ENCODE results near the gene ALG9.
"Not testable (repeated sequence)": the region's sequence is repeated elsewhere in the genome, so short reads cannot be mapped to it uniquely, and the experiment has no call there.

ALG9 gene

GRCh38 chr11:111870886-111871692, at the start of gene ALG9:
ALG9 (minus strand) TSS chr11:111871581; CDS start chr11:111871482, 99 bp downstream.
- peak; percentile 81 for DNase-seq

- DNase-seq, result no peak
Observed at GRCh38 chr11:111920908-111921307, 49.5 kb upstream of the ALG9 start.

- no peak for DNase-seq
Observed at GRCh38 chr11:111918390-111919256, 47.2 kb upstream of the ALG9 start, which contains the start of gene C11orf52. C11orf52 (plus strand) TSS chr11:111918913; CDS start chr11:111918973, 60 bp downstream.

DNA sequence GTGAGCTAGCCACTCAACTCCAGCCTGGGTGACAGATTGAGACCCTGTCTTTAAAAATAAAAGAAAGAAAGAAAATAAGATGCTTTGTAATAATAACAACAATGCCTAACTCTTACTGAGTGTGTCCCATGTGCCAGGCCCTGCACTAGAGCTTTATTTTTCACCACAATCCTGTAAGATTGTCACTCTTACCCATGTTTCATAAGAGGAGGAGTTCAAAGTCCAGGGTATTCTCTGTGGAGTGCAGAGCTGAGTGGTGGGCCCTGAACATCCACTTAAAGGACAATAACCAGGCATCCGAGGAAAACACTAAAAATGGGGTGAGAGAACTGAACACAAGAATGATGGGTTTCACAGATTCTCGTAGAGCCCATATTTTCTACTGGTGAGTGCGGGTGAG, 46.4 kb upstream of the ALG9 start:
- DNase-seq, result no peak

DNA sequence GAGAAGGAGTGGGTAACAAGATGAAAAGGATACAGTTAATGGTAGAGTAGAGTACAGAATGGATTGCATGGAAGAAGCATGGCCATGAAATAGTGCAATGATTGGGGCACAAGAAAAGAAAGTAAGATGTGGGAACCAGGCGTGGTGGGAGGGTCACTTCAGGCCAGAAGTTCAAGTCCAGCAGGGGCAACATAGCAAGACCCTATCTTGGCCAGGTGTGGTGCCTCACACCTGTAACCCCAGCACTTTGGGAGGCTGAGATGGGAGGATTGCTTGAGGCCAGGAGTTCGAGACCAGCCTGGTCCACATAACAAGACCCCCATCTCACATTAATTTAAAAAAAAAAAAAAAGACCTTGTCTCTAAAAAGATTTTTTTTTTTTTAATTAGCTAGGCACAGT, 45.9 kb upstream of the ALG9 start:
- no peak for DNase-seq

DNA sequence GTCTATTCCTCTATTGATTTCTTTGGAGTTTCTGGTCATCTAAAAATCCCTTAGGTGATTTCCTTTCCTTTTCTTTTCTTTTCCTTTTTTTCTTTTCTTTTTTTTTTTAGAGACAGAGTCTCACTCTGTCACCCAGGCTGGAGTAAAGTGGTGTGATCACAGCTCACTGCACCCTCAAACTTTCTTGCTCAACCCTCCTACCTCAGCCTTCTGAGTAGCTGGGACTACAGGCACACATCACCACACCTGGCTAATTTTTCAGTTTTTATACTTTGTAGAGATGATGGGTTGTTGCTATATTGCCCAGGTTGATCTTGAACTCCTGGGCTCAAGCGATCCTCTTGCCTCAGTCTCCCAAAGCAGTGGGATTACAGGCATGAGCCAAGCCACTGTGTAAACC, 45.4 kb upstream of the ALG9 start:
- no peak for DNase-seq

GRCh38 chr11:111913997-111914396, 42.6 kb upstream of the ALG9 start:
- no peak for DNase-seq

- DNase-seq, result no peak
Observed at GRCh38 chr11:111913031-111913861, 41.9 kb upstream of the ALG9 start.

- no peak for DNase-seq
Observed at GRCh38 chr11:111912535-111912934, 41.2 kb upstream of the ALG9 start, which contains the start of gene HSPB2. HSPB2 (plus strand) TSS chr11:111912734; CDS start chr11:111912830, 96 bp downstream.

DNA sequence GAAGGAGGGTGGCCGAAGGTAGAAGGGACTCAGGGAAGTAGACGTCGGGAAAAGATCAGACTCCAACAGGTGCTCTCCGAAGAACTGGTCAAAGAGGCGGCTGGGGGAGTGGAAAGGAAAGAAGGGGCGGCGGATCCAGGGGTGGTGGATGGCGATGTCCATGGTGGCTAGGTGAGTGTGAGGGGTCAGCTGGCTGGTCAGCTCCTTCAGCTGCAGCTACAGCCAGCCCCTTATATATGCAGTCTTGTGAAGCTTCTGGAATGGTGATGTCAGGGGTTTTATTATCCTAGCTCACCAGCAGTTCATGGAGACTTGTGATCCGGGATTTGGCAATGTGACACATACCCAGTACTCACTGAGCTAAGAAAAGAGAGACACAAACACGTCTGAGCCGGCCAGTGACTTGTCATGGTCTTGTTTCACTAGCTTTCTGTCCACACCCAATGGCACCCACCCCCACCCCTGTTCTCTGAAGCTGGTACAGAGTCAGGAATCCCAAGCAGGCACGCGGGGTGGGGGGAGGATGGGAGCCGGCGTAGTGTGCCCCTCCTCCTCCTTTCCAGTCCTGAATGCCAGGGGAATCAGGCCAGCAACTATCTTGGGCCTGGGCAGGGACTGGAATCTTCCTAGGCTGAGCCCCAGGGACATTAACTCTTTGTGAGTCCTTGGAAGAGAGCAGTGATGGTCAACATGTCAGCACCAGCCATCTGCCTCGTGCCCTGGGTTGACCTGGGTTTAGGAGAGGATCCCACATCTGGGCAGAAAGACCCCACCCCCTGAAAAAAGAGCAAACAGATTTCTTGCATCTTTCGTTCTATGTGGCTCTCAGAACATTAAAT, 40.4 kb upstream of the ALG9 start, which contains the start of gene CRYAB:
Gene CRYAB (minus strand): TSS at position 208 of the 839 bp plus-strand sequence. CDS start 46 bp downstream, at position 162.
- DNase-seq, result no peak

DNA sequence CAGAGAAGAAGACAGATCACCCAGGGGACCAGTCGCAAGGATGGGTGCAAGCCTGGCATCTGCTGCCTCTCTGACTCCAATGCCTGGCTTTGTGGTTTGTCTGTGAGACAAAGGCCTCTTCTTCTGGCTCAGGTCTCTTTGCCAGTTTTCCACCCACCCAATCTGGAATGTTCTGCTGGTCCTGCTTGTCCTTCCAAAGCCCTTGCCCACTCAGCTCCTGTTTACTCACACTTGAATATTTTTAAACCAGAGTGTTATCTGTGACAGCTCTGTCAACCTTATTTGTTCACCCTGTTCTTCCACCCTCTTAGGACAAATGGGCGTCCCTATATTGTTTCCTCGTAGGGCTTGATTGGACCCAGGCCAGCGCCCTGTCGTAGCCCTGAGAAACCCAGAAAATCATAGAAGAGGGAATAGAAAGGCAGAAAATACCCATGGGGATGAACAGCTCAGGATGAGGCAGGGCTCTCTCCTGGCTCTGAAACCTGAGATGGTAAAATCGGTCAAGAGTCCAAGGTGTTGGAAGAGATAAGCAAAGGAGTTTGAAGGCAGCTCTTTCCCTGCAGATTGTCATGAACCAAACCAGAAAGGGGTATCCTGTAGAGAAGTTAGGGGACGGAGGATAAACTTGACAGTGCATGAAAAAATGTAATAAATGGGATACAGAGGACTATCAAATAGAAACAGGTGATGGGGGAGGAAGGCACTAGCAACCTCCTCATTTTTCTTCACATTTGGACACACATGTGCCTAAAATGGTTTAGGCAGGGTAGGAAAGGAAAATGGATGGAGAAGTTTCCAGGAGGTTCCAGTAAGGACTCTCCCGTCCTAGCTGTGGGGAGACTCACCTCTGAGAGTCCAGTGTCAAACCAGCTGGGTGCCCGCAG, 39.5 kb upstream of the ALG9 start:
- DNase-seq, result no peak

GRCh38 chr11:111909378-111909777, 38.0 kb upstream of the ALG9 start:
- no peak for DNase-seq

DNA sequence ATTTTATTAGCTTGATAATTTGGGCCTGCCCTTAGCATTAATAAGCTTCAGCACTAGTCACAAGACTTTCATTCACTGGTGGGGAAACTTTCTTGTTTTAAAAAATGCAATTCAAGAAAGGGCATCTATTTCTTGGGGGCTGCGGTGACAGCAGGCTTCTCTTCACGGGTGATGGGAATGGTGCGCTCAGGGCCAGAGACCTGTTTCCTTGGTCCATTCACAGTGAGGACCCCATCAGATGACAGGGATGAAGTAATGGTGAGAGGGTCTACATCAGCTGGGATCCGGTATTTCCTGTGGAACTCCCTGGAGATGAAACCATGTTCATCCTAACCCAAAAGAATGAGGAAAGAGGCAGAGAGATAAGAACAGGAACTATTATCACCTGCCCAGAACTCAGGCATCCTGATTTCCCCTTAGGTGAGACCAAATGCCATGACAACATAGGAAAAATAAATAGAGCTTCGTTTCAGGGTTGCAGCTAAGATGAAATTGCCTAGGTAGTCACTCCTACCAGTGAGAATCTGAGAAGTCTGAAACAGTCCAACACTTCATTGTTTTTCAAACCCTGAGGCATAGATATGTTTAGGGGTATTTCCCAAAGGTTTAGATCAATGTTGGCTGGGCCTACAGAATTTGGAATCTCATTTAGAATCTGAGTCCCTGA, 37.4 kb upstream of the ALG9 start:
- no peak for DNase-seq

GRCh38 chr11:111906680-111907079, 35.3 kb upstream of the ALG9 start:
- DNase-seq, result no peak

GRCh38 chr11:111905411-111905810, 34.0 kb upstream of the ALG9 start:
- peak; percentile 12 for DNase-seq

GRCh38 chr11:111886844-111887243, 15.5 kb upstream of the ALG9 start:
- no peak for DNase-seq

- DNase-seq, result no peak
Observed at GRCh38 chr11:111886032-111886431, 14.7 kb upstream of the ALG9 start.

DNA sequence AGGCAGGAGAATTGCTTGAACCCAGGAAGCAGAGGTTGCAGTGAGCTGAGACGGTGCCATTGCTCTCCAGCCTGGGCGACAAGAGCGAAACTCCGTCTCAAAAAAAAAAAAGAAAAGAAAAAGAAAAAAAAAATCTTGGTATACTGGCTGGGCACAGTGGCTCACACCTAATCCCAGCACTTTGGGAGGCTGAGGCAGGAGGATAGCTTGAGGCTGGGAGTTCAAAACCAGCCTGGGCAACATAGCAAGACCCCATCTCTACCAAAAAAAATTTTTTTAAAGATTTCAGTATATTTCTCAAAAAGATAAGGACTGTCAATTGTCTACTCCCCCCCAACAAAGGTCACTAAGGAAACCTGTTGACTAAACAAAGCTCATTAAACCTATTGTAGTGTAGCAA, 13.7 kb upstream of the ALG9 start:
- not testable (repeated sequence) for DNase-seq

GRCh38 chr11:111882202-111882601, 10.8 kb upstream of the ALG9 start:
- no peak for DNase-seq

GRCh38 chr11:111879637-111879960, 8.2 kb upstream of the ALG9 start:
- no peak for DNase-seq

Data from suppressor macrophage treated with lipopolysaccharide for 4 hours (primary cell).